Stimulated activated CD4-positive, alpha-beta T cell treated with anti-CD3 and anti-CD28 coated beads, TNF-alpha, amount 100 ng/mL, for 48 hours (primary cell): Measurements from ENCODE around the gene RMRP.

Experiments
- DNase-seq, 3 donors: peaks; one replicate each; pipeline ENCODE4 v3.0.0-alpha.2; 2020; ENCODE audit warnings: low read depth in 3 of 3

Gene RMRP

GRCh38 chr9:35657546-35658136, at the start of gene RMRP:
TSS of gene RMRP (minus strand) at chr9:35658019.
- peak; percentile 89 to 95 (median 94) for DNase-seq

GRCh38 chr9:35706951-35707350, 49.1 kb upstream of the RMRP start:
- no peak for DNase-seq

DNA sequence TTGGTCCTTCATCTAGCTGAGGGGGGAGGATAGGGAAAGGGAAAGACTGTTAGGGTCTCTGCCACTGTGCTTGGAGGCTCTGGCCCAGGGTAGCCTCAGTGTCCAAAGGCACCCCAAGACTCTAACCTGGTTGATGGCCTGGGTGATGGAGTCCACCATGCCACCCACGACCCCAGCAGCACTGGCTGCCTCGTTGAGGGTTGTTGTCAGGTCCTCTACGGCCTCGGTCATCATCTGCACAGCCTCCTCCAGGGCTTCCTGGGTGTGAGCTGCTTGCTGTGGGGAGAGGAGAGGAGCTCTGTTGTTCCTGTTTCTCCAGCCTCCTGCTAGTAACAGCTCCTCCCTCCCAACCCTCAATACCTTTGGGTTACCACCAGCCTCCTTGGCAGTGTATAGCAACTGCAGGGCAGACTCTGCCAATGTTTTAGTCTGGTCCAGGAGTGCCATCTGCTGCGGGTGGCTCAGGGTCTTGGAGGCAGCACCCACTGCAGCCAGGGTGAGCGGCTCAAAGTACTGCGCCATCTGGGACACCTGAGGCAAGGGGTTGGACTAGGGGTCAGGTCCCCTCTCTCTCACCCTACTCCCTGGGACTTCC, 48.1 kb upstream of the RMRP start:
- no peak for DNase-seq

DNA sequence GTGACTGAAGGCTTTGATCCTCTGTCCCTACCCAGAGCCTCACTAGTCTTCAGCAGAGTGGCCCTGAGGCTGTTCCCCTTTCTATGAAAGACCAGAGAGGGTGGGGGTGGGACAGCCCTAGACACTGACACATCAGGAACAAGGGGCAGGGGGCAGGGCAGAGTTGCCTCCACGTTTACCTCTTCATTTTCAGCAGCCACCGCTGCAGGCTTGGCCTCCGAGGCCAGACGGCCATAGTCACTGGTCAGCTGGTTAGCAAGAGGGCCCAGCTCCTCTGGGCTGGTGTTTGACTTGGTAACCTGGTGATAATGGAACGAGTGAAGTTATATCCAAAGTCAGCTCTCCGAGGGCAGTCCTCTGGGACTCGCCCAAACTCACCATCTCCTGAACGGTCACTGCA, 47.6 kb upstream of the RMRP start:
- no peak for DNase-seq

DNA sequence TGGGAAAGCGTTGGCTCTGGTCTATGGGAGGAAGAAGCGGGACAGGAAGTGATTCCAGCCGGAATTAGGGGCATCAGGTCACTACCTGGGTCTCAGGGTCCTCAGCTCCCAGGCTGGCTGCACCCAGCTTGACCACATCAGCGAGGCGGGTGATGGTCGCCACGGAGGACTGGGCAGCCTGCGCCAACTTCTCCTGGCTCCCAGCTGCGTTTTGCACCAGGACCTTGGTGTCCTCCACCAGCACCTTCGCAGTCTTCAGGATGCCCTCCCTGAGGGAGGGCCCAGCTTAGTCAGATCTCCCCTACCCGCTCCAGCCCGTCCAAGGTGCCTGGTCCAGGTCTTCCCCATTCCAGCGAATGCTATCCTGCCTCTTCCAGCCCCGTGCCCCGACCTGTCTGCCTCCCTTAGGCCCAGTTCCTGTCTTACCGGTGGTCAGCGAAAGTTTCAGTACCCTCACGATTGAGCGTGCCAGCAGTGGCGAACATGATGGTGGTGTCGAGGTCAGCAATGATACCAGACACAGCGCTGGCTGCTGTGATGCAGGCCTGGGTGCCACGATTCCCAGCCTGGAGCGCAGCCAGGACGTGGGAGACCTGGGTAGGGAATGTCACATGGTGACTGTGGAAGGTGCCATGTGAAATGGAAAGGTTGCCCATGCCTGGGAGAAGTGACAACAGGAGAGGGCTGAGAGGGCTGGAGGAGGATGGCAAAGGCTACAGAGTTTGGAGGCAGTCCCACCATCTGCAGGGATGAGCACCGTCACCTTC, 46.3 kb upstream of the RMRP start:
- no peak for DNase-seq

DNA sequence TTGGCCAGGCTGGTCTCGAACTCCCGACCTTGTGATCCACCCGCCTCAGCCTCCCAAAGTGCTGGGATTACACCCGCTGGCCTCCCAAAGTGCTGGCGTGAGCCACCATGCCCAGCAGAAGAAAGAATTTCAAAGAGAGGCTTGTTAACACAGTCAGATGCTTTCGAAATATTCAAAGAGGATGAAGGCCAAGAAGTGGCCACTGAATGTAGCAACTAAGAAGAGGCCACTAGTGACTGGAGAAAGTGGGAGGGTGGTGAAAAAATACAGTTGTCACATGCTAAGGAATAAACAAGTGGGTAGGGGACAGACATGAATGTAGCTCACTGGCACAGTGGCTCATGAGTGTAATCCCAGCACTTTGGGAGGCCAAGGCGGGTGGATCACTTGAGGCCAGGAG, 44.9 kb upstream of the RMRP start:
- no peak for DNase-seq

DNA sequence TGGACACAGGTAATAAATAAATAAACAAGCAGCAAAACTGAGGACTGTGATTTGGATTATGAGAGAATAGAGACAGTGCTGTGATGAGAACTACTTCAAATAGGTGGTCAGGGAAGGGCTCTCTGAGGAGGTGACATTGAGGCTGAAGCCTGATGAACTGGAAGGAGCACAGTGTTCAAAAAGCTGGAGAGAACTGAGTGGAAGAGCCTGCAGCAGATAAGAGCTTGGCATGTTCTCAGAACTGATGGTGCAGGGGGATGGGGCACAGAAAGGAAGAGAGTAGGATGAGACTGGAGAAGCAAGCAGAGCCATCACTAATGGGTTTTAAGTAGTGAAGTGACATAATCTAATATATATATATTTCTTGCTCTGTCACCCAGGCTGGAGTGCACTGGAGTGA, 43.1 kb upstream of the RMRP start:
- no peak for DNase-seq

DNA sequence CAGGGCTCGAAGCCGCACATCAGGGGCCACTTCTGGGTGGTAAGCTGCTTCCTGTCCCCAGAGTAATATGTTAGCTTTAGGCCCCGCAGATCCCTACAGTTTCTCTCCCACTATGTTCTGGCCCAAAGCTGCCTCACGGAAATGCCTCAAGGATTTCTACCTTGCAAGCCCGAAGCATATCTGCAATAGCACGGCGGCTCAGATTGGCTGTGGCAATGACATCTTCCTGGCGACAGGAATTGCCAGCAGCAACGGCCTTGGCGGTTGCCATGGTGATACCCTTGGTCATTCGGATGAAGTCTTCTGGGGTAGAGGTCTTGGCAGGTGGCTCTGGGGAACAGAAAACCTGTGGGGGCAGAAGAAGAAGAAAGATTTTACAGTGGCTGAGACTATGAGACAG, 42.2 kb upstream of the RMRP start:
- DNase-seq: no peak

GRCh38 chr9:35698231-35698630, 40.4 kb upstream of the RMRP start:
- DNase-seq: no peak

GRCh38 chr9:35697486-35697885, 39.7 kb upstream of the RMRP start:
- no peak for DNase-seq

DNA sequence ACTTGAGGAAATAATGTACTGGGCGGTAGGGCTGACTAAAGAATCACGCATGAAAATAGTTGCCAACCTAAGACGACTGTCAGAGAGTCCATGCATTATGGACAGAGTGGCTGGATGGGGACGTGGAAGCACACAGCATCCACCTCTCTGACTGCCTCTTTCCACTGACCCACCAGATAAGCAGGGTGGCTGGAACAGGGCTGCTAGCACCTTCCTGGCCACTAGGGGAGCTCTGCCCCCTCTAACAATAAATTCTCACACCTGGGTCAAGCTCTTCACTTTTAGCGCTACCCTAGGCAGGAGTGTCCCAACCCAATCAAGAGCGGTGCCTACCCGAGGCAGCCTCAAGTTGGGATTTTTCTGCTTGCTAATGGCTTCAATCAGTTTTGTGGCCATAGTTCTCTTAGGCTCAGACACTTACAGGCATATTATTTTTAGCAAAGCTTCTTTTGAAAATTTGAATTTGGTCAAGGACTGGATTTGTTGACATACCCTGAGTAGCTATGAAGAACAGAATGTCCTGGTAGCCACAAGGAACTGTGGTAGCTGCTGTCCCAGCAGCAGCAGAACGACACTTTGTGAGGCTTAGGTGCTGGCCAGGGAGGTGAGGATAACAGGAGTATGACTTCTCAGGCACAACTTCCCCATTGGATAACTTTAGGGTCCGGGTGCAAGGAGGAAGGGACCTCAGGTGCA, 38.8 kb upstream of the RMRP start:
- DNase-seq: peak; percentile 23 to 40 (median 26)

GRCh38 chr9:35695943-35696401, 38.2 kb upstream of the RMRP start:
- DNase-seq: no peak

DNA sequence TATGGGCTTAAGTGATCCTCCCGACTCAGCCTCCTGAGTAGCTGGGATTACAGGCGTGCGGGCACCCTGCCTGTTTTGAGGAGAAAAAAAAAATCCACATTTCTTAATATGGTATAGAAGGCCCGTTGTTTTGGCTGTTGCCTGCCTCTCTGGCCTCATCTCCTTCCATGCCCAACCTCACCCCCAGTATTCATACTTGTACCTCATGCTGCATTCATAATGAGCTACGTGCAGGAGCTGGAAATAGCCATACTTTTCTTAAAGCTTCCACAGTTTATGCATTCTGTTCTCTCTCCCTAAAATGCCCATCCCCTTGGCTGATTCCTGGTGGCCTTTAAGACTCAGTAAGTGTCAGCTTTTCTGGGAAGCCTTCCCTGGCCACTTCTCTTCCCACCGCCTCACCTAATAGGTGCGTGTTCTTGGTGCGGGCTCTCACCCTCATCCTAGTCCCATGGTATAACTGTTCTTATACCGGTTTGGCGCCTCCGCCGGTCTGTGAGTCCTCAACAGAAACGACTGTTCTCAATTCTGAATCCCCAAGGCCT, 34.0 kb upstream of the RMRP start:
- no peak for DNase-seq

GRCh38 chr9:35691334-35691650, 33.5 kb upstream of the RMRP start:
- DNase-seq: no peak

DNA sequence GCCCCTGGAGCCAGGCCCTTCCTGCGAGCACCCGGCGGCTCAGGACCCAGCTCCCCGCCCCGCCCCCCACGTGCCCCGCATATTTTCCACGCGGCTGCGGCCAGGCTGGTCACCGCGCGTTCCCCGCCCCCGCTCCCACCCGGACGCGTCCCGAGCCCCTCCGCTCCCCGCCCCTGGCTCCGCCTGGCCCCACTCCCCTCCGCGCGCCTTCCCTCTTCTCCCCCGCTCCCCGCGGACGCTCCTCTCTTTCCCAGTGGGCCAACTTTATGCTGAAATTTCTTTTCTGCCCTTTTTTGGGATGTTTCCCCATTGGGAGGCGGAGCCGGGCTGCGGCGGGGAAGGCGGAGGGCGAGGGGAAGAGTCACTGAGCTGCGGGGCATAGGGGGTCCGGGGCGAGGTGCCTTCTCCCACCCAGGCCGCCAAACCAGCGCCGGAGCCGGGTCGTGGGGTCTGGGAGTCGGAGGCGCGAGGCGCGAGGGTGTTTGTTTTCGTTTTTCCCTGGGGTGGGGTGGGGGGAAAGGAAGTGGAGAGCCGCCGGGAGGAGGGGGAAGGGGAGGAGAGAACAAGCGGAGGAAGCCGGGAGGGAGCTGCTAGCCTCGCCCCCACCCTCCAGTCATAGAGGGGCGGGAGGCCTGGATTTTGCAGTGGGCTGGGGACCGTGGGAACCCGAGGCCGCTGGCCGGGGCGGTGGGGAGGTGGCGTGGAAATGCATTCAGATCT, 33.0 kb upstream of the RMRP start:
- peak in 2 of 3 donors; percentile 9 to 31 for DNase-seq

- DNase-seq: no peak
Measured at GRCh38 chr9:35690294-35690613, 32.4 kb upstream of the RMRP start.

DNA sequence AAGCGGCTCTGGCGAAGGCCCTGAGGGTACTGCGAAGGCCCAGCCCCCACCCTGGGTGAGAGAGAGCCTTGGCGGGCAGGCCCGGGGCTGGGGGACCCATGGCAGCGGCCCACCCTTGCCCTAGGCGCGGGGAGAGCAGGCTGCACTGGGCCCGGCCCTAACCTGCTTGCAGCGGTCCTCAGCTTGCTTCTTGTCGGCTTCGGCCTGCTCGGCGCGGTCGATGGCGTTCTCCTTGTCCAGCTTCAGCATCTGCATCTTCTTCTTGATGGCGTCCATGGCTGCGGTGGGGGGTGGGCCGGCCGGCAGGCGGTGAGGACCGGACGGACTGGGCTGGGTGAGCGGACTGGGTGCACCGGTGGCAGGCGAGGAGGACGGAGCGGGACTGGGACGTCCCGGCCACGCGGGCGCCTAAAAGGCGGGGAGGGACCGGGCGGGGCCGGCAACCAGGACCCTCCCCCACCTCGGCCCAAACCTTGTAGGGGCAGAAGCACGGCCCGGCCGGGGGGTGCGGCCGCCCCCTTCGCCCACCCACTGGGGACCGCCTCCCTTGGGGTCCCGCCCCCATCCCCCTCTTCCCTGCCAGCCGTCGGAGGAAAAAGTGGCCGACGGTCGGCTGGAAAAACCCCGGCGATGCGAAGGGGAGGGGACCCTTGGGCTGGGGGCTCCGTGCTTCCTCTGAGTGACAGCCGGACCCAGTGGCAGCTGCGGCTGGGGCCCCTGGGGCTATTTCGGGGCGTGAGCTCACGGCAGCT, 31.9 kb upstream of the RMRP start, which contains the start of gene TPM2:
Gene TPM2, minus strand, starts transcription at position 384 of the 752 bp plus-strand sequence. Its CDS starts 108 bp downstream, at position 276.
- no peak for DNase-seq

- DNase-seq: no peak
Measured at GRCh38 chr9:35688558-35689541, 31.0 kb upstream of the RMRP start.

- DNase-seq: no peak
Measured at GRCh38 chr9:35687972-35688557, 30.2 kb upstream of the RMRP start.
